OCI-LY3 (cell line): ENCODE results near the gene EID2.

Source experiments
- H2AFZ ChIP-seq: fragments of 200-600, 300-600 bp; shearing (Covaris generic); 2 replicates; pipeline ENCODE4 v1.6.0; 2014; ENCODE audit warnings: antibody characterized with exemption, low read depth, low read length
- H3K27ac ChIP-seq: fragments of 200-600, 300-600 bp; sonication (generic); 2 replicates; pipeline ENCODE4 v1.5.1; 2014; ENCODE audit warnings: mild to moderate bottlenecking, low read length, moderate library complexity, mixed read lengths
- H3K27me3 ChIP-seq: fragments of 200-600, 300-600 bp; sonication (generic); 2 replicates; pipeline ENCODE4 v1.6.1; 2014; ENCODE audit warnings: low read depth, low read length, mixed read lengths
- H3K36me3 ChIP-seq: fragments of 200-600, 300-600 bp; sonication (generic); replicated peaks from 2 replicates; pipeline ENCODE3; 2014; ENCODE audit warnings: low read depth, low read length, mixed read lengths
- H3K4me1 ChIP-seq: fragments of 300-600, 200-600 bp; sonication (generic); 2 replicates; pipeline ENCODE4 v1.6.1; 2014; ENCODE audit warnings: low read length, mixed read lengths
- H3K4me2 ChIP-seq: fragments of 200-600, 300-600 bp; sonication (generic); 2 replicates; pipeline ENCODE4 v1.6.1; 2014; ENCODE audit warnings: low read length, mixed read lengths
- H3K4me3 ChIP-seq: fragments of 300-600, 200-600 bp; sonication (generic); 2 replicates; pipeline ENCODE4 v1.5.1; 2014; ENCODE audit warnings: antibody characterized with exemption, mild to moderate bottlenecking, low read length, moderate library complexity
- H3K79me2 ChIP-seq: fragments of 300-600, 200-600 bp; shearing (Covaris generic); 2 replicates; pipeline ENCODE4 v1.6.1; 2014; ENCODE audit warnings: mild to moderate bottlenecking, low read length, mixed read lengths
- H3K9ac ChIP-seq: fragments of 300-600, 200-600 bp; shearing (Covaris generic); 2 replicates; pipeline ENCODE4 v1.6.0; 2014; ENCODE audit warnings: mild to moderate bottlenecking, low read length, moderate library complexity
- H3K9me3 ChIP-seq: fragments of 200-600, 300-600 bp; shearing (Covaris generic); 2 replicates; pipeline ENCODE4 v1.6.1; 2014; ENCODE audit warnings: low read length, mixed read lengths; ENCODE audit not compliant: insufficient read depth
- H4K20me1 ChIP-seq: fragments of 200-600, 300-600 bp; sonication (generic); 2 replicates; pipeline ENCODE4 v1.6.1; 2016; ENCODE audit warnings: low read length, mixed read lengths; ENCODE audit not compliant: insufficient read depth
- EZH2phosphoT487 ChIP-seq: fragments of 200-600 bp; shearing (Covaris generic); IDR thresholded peaks from 2 replicates; pipeline ENCODE4 v1.6.1; 2018; ENCODE audit warnings: antibody characterized with exemption, mixed run types, low read depth
- TF ChIP-seq, protein P1 (sequence below): fragments of 200-600, 300-600 bp; sonication (generic); IDR thresholded peaks from 2 replicates; pipeline ENCODE4 v1.5.1; 2014; ENCODE audit warnings: antibody characterized with exemption, low read length, low read depth

EID2 gene

DNA sequence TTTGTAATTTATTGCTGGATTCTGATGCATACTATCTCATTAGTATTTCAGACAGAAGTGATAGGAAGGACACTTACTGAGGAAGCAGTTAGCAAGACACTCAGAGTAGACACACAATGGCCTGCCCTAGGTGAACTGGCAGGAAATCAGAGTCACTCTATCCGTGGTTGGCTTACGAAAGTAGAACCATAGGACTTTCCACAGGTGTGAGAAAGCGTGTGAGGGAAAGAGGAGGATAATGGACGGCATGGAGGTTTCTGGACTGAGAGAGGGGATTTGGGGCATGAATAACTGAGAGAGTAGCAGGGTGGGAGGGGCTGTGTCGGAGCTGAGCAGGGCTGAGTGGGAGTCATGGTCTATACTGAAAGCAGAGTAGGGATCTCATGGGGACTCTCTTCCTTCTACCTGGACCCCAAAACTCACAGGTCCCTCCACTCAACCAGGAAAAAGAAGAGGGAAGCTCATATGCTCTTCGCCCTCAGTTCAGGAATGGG lies 18.7 kb upstream of the EID2 start:
- H3K27me3 ChIP-seq = peaks cover 18% of the 10 kb centered on the region
- H3K9ac ChIP-seq = no peak overlapping the region; the same call in 1 of the 2 replicates
- peak overlapping the region; percentile 54 for H3K4me2 ChIP-seq
- 0 out of 2 replicates have a peak overlapping the region, but pooled peaks have one; percentile 18 for H2AFZ ChIP-seq
- H3K4me3 ChIP-seq = peak overlapping the region; percentile 23
- no peak overlapping the region for H3K27ac ChIP-seq
- H4K20me1 ChIP-seq = no peaks in the 10 kb centered on the region
- H3K79me2 ChIP-seq = no peaks in the 10 kb centered on the region
- H3K36me3 ChIP-seq = no peaks in the 10 kb centered on the region
- no peak for TF ChIP-seq EZH2phosphoT487
- TF ChIP-seq, protein P1, sequence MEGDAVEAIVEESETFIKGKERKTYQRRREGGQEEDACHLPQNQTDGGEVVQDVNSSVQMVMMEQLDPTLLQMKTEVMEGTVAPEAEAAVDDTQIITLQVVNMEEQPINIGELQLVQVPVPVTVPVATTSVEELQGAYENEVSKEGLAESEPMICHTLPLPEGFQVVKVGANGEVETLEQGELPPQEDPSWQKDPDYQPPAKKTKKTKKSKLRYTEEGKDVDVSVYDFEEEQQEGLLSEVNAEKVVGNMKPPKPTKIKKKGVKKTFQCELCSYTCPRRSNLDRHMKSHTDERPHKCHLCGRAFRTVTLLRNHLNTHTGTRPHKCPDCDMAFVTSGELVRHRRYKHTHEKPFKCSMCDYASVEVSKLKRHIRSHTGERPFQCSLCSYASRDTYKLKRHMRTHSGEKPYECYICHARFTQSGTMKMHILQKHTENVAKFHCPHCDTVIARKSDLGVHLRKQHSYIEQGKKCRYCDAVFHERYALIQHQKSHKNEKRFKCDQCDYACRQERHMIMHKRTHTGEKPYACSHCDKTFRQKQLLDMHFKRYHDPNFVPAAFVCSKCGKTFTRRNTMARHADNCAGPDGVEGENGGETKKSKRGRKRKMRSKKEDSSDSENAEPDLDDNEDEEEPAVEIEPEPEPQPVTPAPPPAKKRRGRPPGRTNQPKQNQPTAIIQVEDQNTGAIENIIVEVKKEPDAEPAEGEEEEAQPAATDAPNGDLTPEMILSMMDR = no peak
- H3K4me1 ChIP-seq = peaks cover 15% of the 10 kb centered on the region
- H3K9me3 ChIP-seq = no peaks in the 10 kb centered on the region

DNA sequence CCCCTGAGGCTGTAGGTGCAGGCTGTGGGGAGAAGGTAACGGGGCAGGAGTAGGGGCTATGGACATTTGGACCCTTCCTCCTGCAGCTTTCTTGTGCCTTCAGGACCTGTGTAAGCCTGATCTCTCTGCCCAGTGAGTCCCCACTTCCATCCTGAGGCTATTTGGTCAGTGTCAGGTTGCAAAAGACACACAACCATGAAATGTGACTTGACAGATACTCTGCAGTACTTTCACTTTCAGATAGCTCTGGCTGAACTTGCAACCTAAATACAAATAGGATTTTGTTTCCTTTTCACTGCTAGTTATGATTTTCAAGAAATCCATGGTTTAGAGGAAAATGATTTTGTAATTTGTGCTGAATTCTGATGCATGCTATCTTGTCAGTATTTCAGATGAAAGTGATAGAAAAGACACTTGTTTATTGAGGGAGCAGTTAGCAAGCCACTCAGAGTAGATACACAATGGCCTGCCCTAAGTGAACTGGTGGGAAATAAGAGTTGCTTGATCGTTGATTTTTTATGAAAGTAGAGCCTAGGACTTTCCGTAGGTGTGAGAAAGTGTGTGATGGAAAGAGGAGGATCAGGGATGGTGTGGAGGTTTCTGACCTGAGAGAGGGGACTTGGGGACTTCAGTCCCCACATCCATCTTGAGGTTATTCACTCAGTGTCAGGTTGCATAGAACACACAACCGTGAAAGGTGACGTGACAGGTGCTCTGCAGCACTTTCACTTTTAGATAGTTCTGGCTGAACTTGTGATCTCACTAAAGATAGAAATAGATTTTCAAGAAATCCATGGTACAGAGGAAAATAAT lies 18.1 kb upstream of the EID2 start:
- no peaks in the 10 kb centered on the region for H4K20me1 ChIP-seq
- no peaks in the 10 kb centered on the region for H3K9me3 ChIP-seq
- TF ChIP-seq EZH2phosphoT487 = no peak
- H2AFZ ChIP-seq = peak overlapping the region; percentile 18; the same call in 1 of the 2 replicates
- no peaks in the 10 kb centered on the region for H3K79me2 ChIP-seq
- H3K27ac ChIP-seq = no peak overlapping the region
- peaks cover 15% of the 10 kb centered on the region for H3K4me1 ChIP-seq
- peaks cover 20% of the 10 kb centered on the region for H3K27me3 ChIP-seq
- H3K36me3 ChIP-seq = no peaks in the 10 kb centered on the region
- peak overlapping the region; percentile 54 for H3K4me2 ChIP-seq
- H3K9ac ChIP-seq = peak overlapping the region; percentile 0; the same call in 1 of the 2 replicates
- peak overlapping the region; percentile 23 for H3K4me3 ChIP-seq

DNA sequence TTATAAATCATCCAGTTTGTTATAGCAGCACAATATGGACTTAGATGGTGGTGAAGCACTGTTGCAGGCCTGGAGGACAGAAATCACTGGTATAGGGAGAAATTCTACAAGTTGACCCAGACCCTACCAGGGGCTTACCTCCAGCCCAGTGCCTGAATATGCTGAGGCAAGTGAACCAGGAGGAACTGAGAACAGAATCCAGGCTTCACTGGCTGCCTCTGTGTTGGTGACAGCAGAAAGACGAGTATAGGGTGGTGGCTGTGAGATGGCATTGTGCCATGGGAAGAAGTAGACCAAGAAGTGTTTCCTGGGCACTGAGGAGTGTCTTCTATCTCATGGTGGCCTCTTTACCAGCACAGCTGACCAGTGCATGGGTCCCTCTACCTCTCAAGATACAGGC lies 15.9 kb upstream of the EID2 start:
- Histone ChIP-seq H3K4me2 (no peak overlapping the region), H3K9me3 (no peaks in the 10 kb centered on the region), H3K4me1 (peaks cover 27% of the 10 kb centered on the region)

DNA sequence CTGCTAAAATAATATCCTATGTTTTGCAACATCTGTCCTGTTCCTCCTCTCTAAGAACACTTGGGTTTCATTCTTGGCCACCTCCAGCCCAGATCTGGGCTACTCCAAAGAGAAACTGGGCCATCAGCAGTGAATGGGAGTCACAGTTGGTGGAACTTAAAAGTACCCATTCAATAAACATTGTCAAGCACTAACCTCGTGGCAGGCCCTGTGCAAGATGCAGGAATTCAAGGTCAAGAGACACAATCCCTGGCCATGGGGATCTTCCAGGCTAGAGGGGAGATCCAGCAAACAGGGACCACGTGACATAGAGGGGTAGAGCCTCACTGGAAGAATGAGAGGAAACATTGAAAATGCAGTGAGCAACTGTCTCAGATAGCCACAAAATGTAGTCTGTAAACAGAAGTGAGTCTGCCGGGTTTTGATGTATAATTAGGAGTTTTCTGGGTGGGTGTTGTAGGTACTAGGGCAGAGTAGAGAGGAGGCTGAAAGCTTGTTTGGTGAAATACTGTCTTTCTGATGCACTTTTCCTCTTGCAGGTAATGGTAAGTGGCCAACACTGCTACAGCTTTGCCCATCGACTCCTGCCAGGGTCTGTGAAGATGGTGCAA lies 14.8 kb upstream of the EID2 start:
- Histone ChIP-seq H3K4me3 (no peak overlapping the region), H3K79me2 (no peaks in the 10 kb centered on the region), H3K27ac (no peak overlapping the region), H3K27me3 (peaks cover 16% of the 10 kb centered on the region), H3K36me3 (no peaks in the 10 kb centered on the region), H3K4me2 (no peak overlapping the region), H2AFZ (no peak overlapping the region), H4K20me1 (no peaks in the 10 kb centered on the region), H3K4me1 (peaks cover 27% of the 10 kb centered on the region), H3K9me3 (no peaks in the 10 kb centered on the region), H3K9ac (no peak overlapping the region)
- TF ChIP-seq, protein P1 = no peak
- TF ChIP-seq EZH2phosphoT487 = no peak

More for the DNA sequence above, 15.9 kb upstream of the EID2 start:
- Histone ChIP-seq H4K20me1 (no peaks in the 10 kb centered on the region), H3K4me3 (no peak overlapping the region), H3K27me3 (peaks cover 20% of the 10 kb centered on the region), H2AFZ (no peak overlapping the region), H3K36me3 (no peaks in the 10 kb centered on the region), H3K79me2 (no peaks in the 10 kb centered on the region), H3K27ac (no peak overlapping the region), H3K9ac (no peak overlapping the region)
- TF ChIP-seq, protein P1 = no peak
- no peak for TF ChIP-seq EZH2phosphoT487
